ENCODE data around the gene PRR3. TPM values are rescaled to one million over a fixed set of nuclear protein-coding genes. Genes with fewer than 3 reads are reported as not detected.

PRR3 gene
- total RNA-seq, 2 experiments from 2014 or later: 21.7 to 22.0 TPM

Small RNA genes within 50 kb of the gene (microRNA-seq; reads per million reads assigned to microRNA genes)
- 238 reads per million, percentile 71 among the genes with 10 or more reads in this experiment for gene MIR877 (ENCODE audit: borderline microRNAs expressed, borderline replicate concordance)

Other genes with a start within 250 kb of the PRR3 start
- 10 to 100 TPM; 14.2 to 14.5 TPM for gene TRIM39, start 230.4 kb upstream of the PRR3 start, total RNA-seq
- gene RPP21, start 212.1 kb upstream of the PRR3 start, total RNA-seq: 10 to 100 TPM; 44.8 to 45.0 TPM
- gene HLA-E, start 67.8 kb upstream of the PRR3 start, total RNA-seq: 100 to 1,000 TPM; 598 to 608 TPM
- 10 to 100 TPM; 78.2 to 82.1 TPM for gene GNL1, start 806 bp upstream of the PRR3 start, total RNA-seq
- 10 to 100 TPM; 79.5 to 82.7 TPM for gene ABCF1, start 14.1 kb downstream of the PRR3 start, total RNA-seq
- gene PPP1R10, start 59.9 kb downstream of the PRR3 start, total RNA-seq: 10 to 100 TPM; 47.1 to 49.1 TPM
- 100 to 1,000 TPM; 118 to 120 TPM for gene MRPS18B, start 60.5 kb downstream of the PRR3 start, total RNA-seq
- 1 to 10 TPM; 6.9 to 7.5 TPM for gene ATAT1, start 69.6 kb downstream of the PRR3 start, total RNA-seq
- gene C6orf136, start 89.8 kb downstream of the PRR3 start, total RNA-seq: 10 to 100 TPM; 33.6 TPM
- gene DHX16, start 115.7 kb downstream of the PRR3 start, total RNA-seq: 10 to 100 TPM; 25.7 to 27.7 TPM
- gene PPP1R18, start 129.3 kb downstream of the PRR3 start, total RNA-seq: 100 to 1,000 TPM; 112 to 115 TPM
- gene NRM, start 133.7 kb downstream of the PRR3 start, total RNA-seq: 10 to 100 TPM; 31.0 to 32.0 TPM
- 10 to 100 TPM; 84.1 to 84.8 TPM for gene MDC1, start 160.0 kb downstream of the PRR3 start, total RNA-seq
- 1,000 to 10,000 TPM; 1,781 to 1,838 TPM for gene TUBB, start 163.1 kb downstream of the PRR3 start, total RNA-seq
- gene FLOT1, start 185.4 kb downstream of the PRR3 start, total RNA-seq: 100 to 1,000 TPM; 162 to 173 TPM
- 10 to 100 TPM; 32.2 to 34.0 TPM for gene IER3, start 187.3 kb downstream of the PRR3 start, total RNA-seq